ENCODE data around the gene OR8K1.

- no peak for TF ChIP-seq EZH2phosphoT487 (IDR thresholded peaks at IDR 0.05; ENCODE audit: low read depth, severe bottlenecking, unreplicated experiment)
- no peak for TF ChIP-seq CTCF (IDR thresholded peaks at IDR 0.05; ENCODE audit: poor library complexity)
Observed at GRCh38 chr11:56394381-56394780, 48.5 kb downstream of the OR8K1 start.

All from hepatocyte (in vitro differentiated cells).